NCI-H510A treated with DMSO at 0.1 percent for 48 hours (cell line): ENCODE data around the gene AMOTL1.
A peak's percentile ranks its signal among the peaks of the same experiment; 100 is the strongest.

Source experiments
- DNase-seq: peaks from one replicate; lab custom pipeline; 2025; lab: John Stamatoyannopoulos, UW

AMOTL1 gene

GRCh38 chr11:94854770-94855633, 86.8 kb downstream of the AMOTL1 start:
- no peak for DNase-seq

- DNase-seq, result no peak
Measured at GRCh38 chr11:94855666-94856065, 87.5 kb downstream of the AMOTL1 start.

GRCh38 chr11:94856443-94856842, 88.3 kb downstream of the AMOTL1 start:
- DNase-seq, result no peak

- no peak for DNase-seq
Measured at GRCh38 chr11:94857337-94857736, 89.2 kb downstream of the AMOTL1 start.

- no peak for DNase-seq
Measured at GRCh38 chr11:94858012-94858705, 90.0 kb downstream of the AMOTL1 start.

GRCh38 chr11:94860333-94860732, 92.2 kb downstream of the AMOTL1 start:
- no peak for DNase-seq

GRCh38 chr11:94861306-94861845, 93.2 kb downstream of the AMOTL1 start:
- DNase-seq, result no peak

- no peak for DNase-seq
Measured at GRCh38 chr11:94862926-94863880, 95.0 kb downstream of the AMOTL1 start.

- DNase-seq, result no peak
Measured at GRCh38 chr11:94864506-94865045, 96.4 kb downstream of the AMOTL1 start.

- no peak for DNase-seq
Measured at GRCh38 chr11:94866231-94866822, 98.2 kb downstream of the AMOTL1 start.

GRCh38 chr11:94866936-94867795, 99.0 kb downstream of the AMOTL1 start:
- no peak for DNase-seq

- no peak for DNase-seq
Measured at GRCh38 chr11:94868468-94868867, 100.3 kb downstream of the AMOTL1 start.

- no peak for DNase-seq
Measured at GRCh38 chr11:94869186-94869585, 101.0 kb downstream of the AMOTL1 start.

- DNase-seq, result no peak
Measured at GRCh38 chr11:94870422-94870821, 102.3 kb downstream of the AMOTL1 start.

GRCh38 chr11:94871491-94872185, 103.5 kb downstream of the AMOTL1 start:
- no peak for DNase-seq

- DNase-seq, result no peak
Measured at GRCh38 chr11:94873916-94874540, 105.9 kb downstream of the AMOTL1 start.

- no peak for DNase-seq
Measured at GRCh38 chr11:94876222-94876621, 108.1 kb downstream of the AMOTL1 start.

GRCh38 chr11:94876645-94877442, 108.7 kb downstream of the AMOTL1 start:
- DNase-seq, result peak; percentile 23
